Upper lobe of right lung (tissue), 1 donor: ENCODE measurements around the gene SLC38A9. TPM values are rescaled to one million over a fixed set of nuclear protein-coding genes. Genes with fewer than 3 reads are reported as not detected.

Experiments
- ATAC-seq: fragments of 200-7000 bp; cut with Tn5 transposase; one replicate; pipeline ENCODE4 v1.9.1; 2020; ENCODE audit warnings: mild to moderate bottlenecking, moderate library complexity
- DNase-seq: peaks from one replicate; pipeline ENCODE4 v3.0.0-alpha.2; 2020
- H3K27ac ChIP-seq: fragments of 200-600 bp; one replicate; pipeline ENCODE4 v1.8.0; 2022
- H3K27me3 ChIP-seq: fragments of 200-600 bp; one replicate; pipeline ENCODE4 v1.8.0; 2022; ENCODE audit warnings: mild to moderate bottlenecking
- H3K36me3 ChIP-seq: fragments of 200-600 bp; one replicate; pipeline ENCODE4 v1.8.0; 2022
- H3K4me1 ChIP-seq: fragments of 200-600 bp; one replicate; pipeline ENCODE4 v1.8.0; 2022
- H3K4me3 ChIP-seq: fragments of 200-600 bp; one replicate; pipeline ENCODE4 v1.8.0; 2022; ENCODE audit warnings: mild to moderate bottlenecking
- H3K9me3 ChIP-seq: fragments of 200-600 bp; one replicate; pipeline ENCODE4 v1.8.0; 2022
- intact Hi-C: fragments of 100-400 bp; cut with DNase I; formaldehyde crosslinking; loops from one replicate; pipeline ENCODE4 v1.11.0; 2022
- total RNA-seq: library from RNA; stranded (reverse); fragmentation: NEBNext Ultra II Directional; extraction: Animal tissue kit (Norgen Biotek cat#: 25700); gene quantifications from one replicate; pipeline ENCODE4 v1.2.1, GENCODE V29; 2021
- TF ChIP-seq, protein P1 (sequence below): fragments of 200-600 bp; IDR thresholded peaks from one replicate; pipeline ENCODE4 v1.8.0; 2022; ENCODE audit warnings: antibody characterized with exemption
- donor health status: DM: no; HTN: yes; CAD: no; lungs with severe emphysema.

SLC38A9 gene
- total RNA-seq, 1 donor from 2014 or later = 24.7 TPM

GRCh38 chr5:55594671-55595070 is 117.5 kb downstream of the SLC38A9 start:
- no peak for DNase-seq
- Histone ChIP-seq H3K9me3 (no peaks in the 10 kb centered on the region), H3K36me3 (no peaks in the 10 kb centered on the region), H3K27ac (no peak overlapping the region), H3K4me1 (peaks cover 22% of the 10 kb centered on the region), H3K27me3 (no peaks in the 10 kb centered on the region), H3K4me3 (no peak overlapping the region)
- ATAC-seq = no peak
- TF ChIP-seq, protein P1, sequence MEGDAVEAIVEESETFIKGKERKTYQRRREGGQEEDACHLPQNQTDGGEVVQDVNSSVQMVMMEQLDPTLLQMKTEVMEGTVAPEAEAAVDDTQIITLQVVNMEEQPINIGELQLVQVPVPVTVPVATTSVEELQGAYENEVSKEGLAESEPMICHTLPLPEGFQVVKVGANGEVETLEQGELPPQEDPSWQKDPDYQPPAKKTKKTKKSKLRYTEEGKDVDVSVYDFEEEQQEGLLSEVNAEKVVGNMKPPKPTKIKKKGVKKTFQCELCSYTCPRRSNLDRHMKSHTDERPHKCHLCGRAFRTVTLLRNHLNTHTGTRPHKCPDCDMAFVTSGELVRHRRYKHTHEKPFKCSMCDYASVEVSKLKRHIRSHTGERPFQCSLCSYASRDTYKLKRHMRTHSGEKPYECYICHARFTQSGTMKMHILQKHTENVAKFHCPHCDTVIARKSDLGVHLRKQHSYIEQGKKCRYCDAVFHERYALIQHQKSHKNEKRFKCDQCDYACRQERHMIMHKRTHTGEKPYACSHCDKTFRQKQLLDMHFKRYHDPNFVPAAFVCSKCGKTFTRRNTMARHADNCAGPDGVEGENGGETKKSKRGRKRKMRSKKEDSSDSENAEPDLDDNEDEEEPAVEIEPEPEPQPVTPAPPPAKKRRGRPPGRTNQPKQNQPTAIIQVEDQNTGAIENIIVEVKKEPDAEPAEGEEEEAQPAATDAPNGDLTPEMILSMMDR = no peak
- intact Hi-C loops = no loop called here

DNA sequence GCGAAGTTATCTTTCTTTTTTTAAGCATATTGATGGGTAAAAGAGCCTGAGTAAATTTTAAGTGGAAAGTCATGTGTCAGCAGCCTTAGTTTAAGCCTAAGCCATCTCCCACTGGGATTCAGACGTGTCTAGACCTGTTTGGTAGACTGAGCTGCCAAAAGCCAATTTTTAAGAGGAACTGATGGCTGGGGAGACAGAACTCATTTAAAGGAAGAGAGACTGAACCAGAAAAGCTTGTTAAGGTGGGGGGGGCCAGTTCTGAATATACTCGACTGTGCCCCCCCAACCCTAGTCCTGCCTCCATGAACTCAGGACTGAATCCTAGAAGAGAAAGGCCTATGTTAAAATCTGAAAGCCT is 119.0 kb downstream of the SLC38A9 start:
- H3K27me3 ChIP-seq = no peaks in the 10 kb centered on the region
- H3K9me3 ChIP-seq = no peaks in the 10 kb centered on the region
- H3K36me3 ChIP-seq = no peaks in the 10 kb centered on the region
- ATAC-seq (no peak), DNase-seq (no peak)
- H3K4me3 ChIP-seq = no peak overlapping the region
- peaks cover 13% of the 10 kb centered on the region for H3K4me1 ChIP-seq
- TF ChIP-seq, protein P1 = no peak
- intact Hi-C loops = no loop called here
- H3K27ac ChIP-seq = no peak overlapping the region

GRCh38 chr5:55592388-55593114 is 119.6 kb downstream of the SLC38A9 start:
- Histone ChIP-seq H3K9me3 (no peaks in the 10 kb centered on the region), H3K36me3 (no peaks in the 10 kb centered on the region), H3K27me3 (no peaks in the 10 kb centered on the region), H3K27ac (no peak overlapping the region), H3K4me1 (peaks cover 7% of the 10 kb centered on the region), H3K4me3 (no peak overlapping the region)
- ATAC-seq (no peak), DNase-seq (no peak)
- intact Hi-C loops = no loop called here
- TF ChIP-seq, protein P1 = no peak

GRCh38 chr5:55591686-55592085 is 120.4 kb downstream of the SLC38A9 start:
- Histone ChIP-seq H3K27ac (no peak overlapping the region), H3K9me3 (no peaks in the 10 kb centered on the region), H3K4me1 (no peaks in the 10 kb centered on the region), H3K4me3 (no peak overlapping the region), H3K36me3 (no peaks in the 10 kb centered on the region), H3K27me3 (no peaks in the 10 kb centered on the region)
- ATAC-seq = no peak
- TF ChIP-seq, protein P1 = no peak
- DNase-seq = no peak
- intact Hi-C loops = no loop called here

GRCh38 chr5:55585206-55585610 is 126.9 kb downstream of the SLC38A9 start:
- TF ChIP-seq, protein P1 = no peak
- intact Hi-C loops = no loop called here
- peaks cover 3% of the 10 kb centered on the region for H3K4me1 ChIP-seq

More at GRCh38 chr5:55585206-55585610, 126.9 kb downstream of the SLC38A9 start:
- no peaks in the 10 kb centered on the region for H3K9me3 ChIP-seq
- H3K4me3 ChIP-seq = no peak overlapping the region
- no peaks in the 10 kb centered on the region for H3K36me3 ChIP-seq
- ATAC-seq (no peak), DNase-seq (no peak)
- H3K27me3 ChIP-seq = no peaks in the 10 kb centered on the region
- no peak overlapping the region for H3K27ac ChIP-seq
